Measurements from ENCODE around the gene SMCO2. TPM values are rescaled to one million over a fixed set of nuclear protein-coding genes. Genes with fewer than 3 reads are reported as not detected.

Gene SMCO2
- total and polyA plus RNA-seq, 9 of the 15 experiments (the other 6 are each of a cell fraction or from before 2014, with no cell fraction given) = not detected

DNA sequence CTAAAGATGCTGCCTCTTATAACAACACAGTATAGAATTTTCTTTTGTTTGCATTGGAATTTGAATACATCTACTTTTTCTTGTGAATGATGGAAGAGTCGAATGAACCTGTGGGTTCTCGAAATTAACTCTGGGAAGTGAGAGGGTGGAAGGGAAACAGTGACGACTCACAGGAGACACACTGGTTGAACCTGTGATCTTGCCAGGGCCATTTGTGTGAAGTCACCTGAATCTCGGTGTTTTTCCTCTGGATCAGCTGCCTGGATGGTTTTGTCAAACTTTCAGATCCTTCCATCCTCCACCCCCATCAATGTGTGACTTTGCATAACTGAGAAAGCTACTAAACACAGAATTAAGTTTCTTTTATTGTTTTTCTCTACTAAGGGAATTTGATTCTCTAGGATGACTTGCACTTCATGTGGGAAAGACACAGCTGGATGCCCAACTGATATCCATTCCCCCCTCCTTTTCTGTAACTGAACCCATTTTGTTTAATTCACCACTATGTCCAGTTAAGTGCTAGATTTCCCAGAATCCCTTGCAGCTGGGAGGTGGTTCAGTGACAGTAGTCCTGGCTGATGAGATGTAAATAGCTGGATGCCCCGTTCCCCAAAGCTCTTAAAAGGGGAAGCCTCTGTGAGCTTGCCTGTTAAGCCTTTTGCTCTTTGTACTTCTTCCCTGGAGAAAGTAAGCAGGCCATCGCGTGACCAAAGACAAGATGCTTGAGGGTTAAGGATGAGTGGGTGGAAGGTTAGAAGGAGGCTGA, 83.8 kb downstream of the SMCO2 start:
- Histone ChIP-seq H3K4me2 (ENCODE audit: insufficient read depth, low read length) (no peak overlapping the region), H4K20me1 (replicated peaks; ENCODE audit: control insufficient read depth, insufficient read depth, low read length) (no peaks in the 10 kb centered on the region), H3K4me1 (replicated peaks in 1 of 2; ENCODE audit: control insufficient read depth in 2 of 2, insufficient read depth in 2 of 2, low read length in 2 of 2) (no peaks in the 10 kb centered on the region), H3K4me3 (no peak overlapping the region), H3K9me1 (ENCODE audit: control insufficient read depth, insufficient read depth, low read length) (no peaks in the 10 kb centered on the region), H2AFZ (ENCODE audit: low read depth, low read length) (no peak overlapping the region), H3K9ac (ENCODE audit: insufficient read depth in 1 of 2, low read depth in 2 of 2, low read length in 2 of 2) (no peak overlapping the region), H3K9me3 (replicated peaks; ENCODE audit: control insufficient read depth, insufficient read depth, low read depth, low read length) (no peaks in the 10 kb centered on the region), H3K36me3 (ENCODE audit: control insufficient read depth, insufficient read depth, low read length) (no peaks in the 10 kb centered on the region), H3K79me2 (ENCODE audit: control insufficient read depth, insufficient read depth, low read length) (no peaks in the 10 kb centered on the region), H3K27ac (ENCODE audit: extremely low read depth, low read depth, low read length) (no peak overlapping the region), H3K27me3 (ENCODE audit: control insufficient read depth in 2 of 2, insufficient read depth in 2 of 2, low read length in 2 of 2) (peaks cover 11 to 18% of the 10 kb centered on the region in 2 experiments; a peak in 4 of 5 replicates)
- TF ChIP-seq MTA2 (IDR thresholded peaks at IDR 0.05; ENCODE audit: low read depth) (no peak), MAFG (tag; conservative IDR thresholded peaks at IDR 0.05) (peak; percentile 39; the same call in 1 of the 2 replicates), SMARCA5 (IDR thresholded peaks at IDR 0.05) (no peak), ETV5 (CRISPR knock-in tag; IDR thresholded peaks at IDR 0.05; ENCODE audit: low read depth) (no peak)
- intact Hi-C loops (cut with micrococcal nuclease) (no loop called here), in situ Hi-C loops (cut with MboI) (no loop called here)
- FAIRE-seq (no peak), ATAC-seq (no peak), DNase-seq (ENCODE audit: extremely low read depth in 1 of 4, low spot score in 3 of 4) (peak in 1 of 4 experiments; percentile 10)
- CTCF ChIA-PET (ENCODE audit: low intra/inter-chr PET ratio) = no interaction called here
- no TSS peak for BruUV-seq (replicated peaks)
- WGBS (ENCODE audit: insufficient coverage, low coverage, missing lambda C conversion rate) = 0% methylated on average over 7 of the region's 7 CpGs
- POLR2A ChIA-PET = interaction anchor here (0.6 kb wide), 1 partner anchor 121 kb away, joined by 4 read pairs; no protein-coding TSS in a partner anchor

DNA sequence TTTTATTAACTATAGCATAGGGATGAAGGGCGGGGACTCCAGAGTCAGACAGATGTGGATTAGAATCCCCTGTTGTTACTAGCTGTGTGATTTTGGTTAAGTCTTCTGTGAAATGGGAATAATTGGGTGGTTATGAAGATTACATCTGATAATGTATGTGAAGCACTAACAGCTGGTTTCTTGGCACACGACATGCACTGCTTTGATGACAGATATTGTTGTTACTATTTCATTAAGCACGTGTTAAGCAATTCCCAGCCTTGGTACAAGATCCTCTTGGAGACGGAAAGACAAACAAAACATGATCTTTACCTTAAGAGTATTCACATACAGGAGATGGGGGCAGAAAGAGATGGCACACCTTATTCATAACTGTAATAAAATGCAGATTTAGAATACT, 85.4 kb downstream of the SMCO2 start:
- H3K4me1 ChIP-seq (replicated peaks in 1 of 2; ENCODE audit: control insufficient read depth in 2 of 2, insufficient read depth in 2 of 2, low read length in 2 of 2) = no peaks in the 10 kb centered on the region; a peak in 1 of 5 replicates
- H3K79me2 ChIP-seq (ENCODE audit: control insufficient read depth, insufficient read depth, low read length) = no peaks in the 10 kb centered on the region
- no peak for ATAC-seq
- TF ChIP-seq HDAC3 (IDR thresholded peaks at IDR 0.05; ENCODE audit: borderline replicate concordance, partially characterized antibody) = no peak
- TF ChIP-seq FOXJ3 (CRISPR knock-in tag; IDR thresholded peaks at IDR 0.05) = no peak
- no peak for TF ChIP-seq ETS2 (tag; IDR thresholded peaks at IDR 0.05; ENCODE audit: borderline replicate concordance, poor library complexity, severe bottlenecking)
- TF ChIP-seq TEAD2 (tag; IDR thresholded peaks at IDR 0.05) = no peak

More for the DNA sequence above, 85.4 kb downstream of the SMCO2 start:
- H3K27me3 ChIP-seq (ENCODE audit: control insufficient read depth in 2 of 2, insufficient read depth in 2 of 2, low read length in 2 of 2) = peaks cover 10 to 18% of the 10 kb centered on the region in 2 experiments; a peak in 4 of 5 replicates
- BruUV-seq (replicated peaks) = no TSS peak
- CTCF ChIA-PET (ENCODE audit: low intra/inter-chr PET ratio) = no interaction called here
- intact Hi-C loops (cut with micrococcal nuclease) = no loop called here
- H3K4me2 ChIP-seq (ENCODE audit: insufficient read depth, low read length) = no peak overlapping the region
- POLR2A ChIA-PET = interaction anchor here (0.6 to 1.1 kb wide), 2 partner anchors 9 to 11 kb away, joined by 3 read pairs; no protein-coding TSS in a partner anchor
- no peaks in the 10 kb centered on the region for H4K20me1 ChIP-seq (replicated peaks; ENCODE audit: control insufficient read depth, insufficient read depth, low read length)
- WGBS (ENCODE audit: insufficient coverage, low coverage, missing lambda C conversion rate) = 1% methylated on average over 4 of the region's 4 CpGs
- DNase-seq (ENCODE audit: extremely low read depth in 1 of 4, low spot score in 3 of 4) (no peak), FAIRE-seq (no peak)
- no peak overlapping the region for H3K4me3 ChIP-seq
- no peaks in the 10 kb centered on the region for H3K9me3 ChIP-seq (replicated peaks; ENCODE audit: control insufficient read depth, insufficient read depth, low read depth, low read length)
- H3K9me1 ChIP-seq (ENCODE audit: control insufficient read depth, insufficient read depth, low read length) = no peaks in the 10 kb centered on the region
- in situ Hi-C loops (cut with MboI) = no loop called here
- no peaks in the 10 kb centered on the region for H3K36me3 ChIP-seq (ENCODE audit: control insufficient read depth, insufficient read depth, low read length)
- no peak overlapping the region for H3K9ac ChIP-seq (ENCODE audit: insufficient read depth in 1 of 2, low read depth in 2 of 2, low read length in 2 of 2)
- H3K27ac ChIP-seq (ENCODE audit: extremely low read depth, low read depth, low read length) = no peak overlapping the region
- H2AFZ ChIP-seq (ENCODE audit: low read depth, low read length) = no peak overlapping the region

Data from K562 (cell line).